GM10847 (cell line): ENCODE results near the gene RBM45.

Source experiments
- POLR2A ChIP-seq: IDR thresholded peaks from 2 replicates; pipeline ENCODE4 v1.6.1; 2011; ENCODE audit not compliant: insufficient read length; ENCODE audit errors: extremely low read depth

RBM45 gene

DNA sequence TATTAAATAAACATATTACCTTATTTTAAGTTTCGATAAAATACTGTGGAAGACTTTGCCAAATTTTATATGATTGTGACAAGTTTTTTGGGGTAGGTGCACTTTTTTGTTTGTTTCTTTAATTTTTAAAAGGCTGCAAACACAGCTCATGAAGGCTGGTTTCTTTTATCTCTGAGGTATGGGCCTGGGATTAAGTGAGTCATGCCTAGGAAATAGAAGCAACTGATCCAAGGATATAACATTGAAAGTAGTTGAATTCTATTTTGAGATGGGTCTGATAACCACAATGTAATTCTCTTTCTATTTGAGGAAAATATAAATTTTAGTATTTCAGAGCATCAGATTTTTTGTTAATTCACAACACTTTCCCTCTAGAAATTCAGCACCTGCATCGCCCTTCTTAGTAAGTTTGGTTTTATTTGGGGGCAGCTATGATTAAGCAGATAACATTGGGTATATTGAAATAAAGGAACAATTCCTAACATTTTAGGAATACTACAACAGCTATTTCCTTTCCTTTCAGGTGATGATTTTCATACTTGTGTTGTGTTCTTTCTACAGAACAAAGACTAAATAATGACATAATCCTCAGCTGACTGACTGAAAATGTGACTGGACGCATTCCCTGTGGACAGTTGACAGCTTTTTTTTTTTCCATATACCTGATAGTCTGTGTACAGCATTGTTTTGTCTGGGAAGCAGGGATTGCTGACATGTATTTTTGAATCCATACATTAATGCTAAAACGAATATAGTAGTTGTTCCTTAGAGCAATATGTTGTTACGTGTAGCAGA lies 16.8 kb downstream of the RBM45 start:
- no peak for TF ChIP-seq POLR2A

DNA sequence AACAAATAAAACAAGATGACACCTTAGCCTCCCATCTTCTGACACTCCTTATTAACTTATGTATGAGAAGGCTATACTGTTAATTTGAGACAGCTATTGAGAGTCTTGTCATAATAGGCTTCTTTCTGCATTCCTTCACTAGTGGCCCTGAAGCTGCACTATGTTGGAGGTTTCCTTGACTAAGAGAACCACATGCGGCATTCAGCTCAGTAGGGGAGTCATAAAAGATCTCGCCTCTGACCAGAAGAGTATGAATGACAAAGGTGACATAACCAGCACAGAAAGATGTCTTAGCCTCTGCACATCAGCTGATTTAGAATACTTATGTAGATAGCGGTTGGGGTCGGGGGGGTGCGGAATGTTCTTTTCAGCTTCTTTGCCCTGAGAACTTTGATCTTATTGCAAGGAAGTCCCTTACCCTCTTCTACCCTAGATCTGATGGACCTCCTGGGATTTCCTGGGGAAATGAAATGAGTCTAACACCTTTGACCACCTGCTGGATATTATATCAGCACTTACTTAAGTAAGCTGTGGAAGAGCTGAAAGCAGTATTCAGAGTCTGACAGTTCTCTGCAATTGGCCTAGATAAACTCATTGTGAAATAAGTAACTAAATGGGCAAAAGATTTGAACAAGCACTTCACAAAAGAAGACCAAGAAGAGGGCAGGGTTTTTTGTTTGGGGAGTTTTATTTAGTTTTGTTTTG lies 24.2 kb downstream of the RBM45 start:
- no peak for TF ChIP-seq POLR2A

DNA sequence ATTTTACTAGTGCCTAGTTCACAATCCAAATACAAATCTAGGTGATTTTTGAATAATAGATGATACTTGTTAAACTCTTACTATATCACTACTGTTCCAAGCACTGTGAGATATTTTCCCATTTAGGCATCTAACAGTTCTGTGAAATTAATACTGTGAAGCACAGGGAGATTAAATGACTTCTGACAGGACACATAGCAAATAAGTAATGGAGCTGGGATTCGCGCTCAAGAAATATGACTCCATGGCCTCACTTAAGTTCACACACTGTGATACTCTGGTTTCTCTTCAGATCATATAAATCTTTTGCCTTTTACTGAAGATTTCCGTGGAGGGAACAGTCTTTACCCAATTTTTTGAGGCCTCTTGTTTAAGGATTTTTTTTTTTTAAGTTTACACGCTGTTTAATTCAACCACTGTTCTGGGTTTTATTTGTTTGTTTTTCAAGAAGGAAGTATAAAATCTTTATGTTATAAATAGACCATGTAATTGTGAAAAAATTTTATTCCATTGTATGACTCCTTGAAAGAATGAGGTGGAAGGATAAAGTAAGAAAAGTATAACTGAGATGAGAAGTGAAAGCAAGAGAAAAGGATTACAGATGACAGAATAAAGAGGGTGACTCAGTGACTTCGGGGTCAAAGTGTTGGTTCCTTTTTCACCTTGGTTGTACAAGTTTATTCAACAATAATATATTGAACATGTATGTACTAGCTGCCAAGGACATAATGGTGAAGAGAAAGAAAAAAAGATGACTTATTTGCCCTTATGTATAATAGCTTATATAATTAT lies 30.2 kb downstream of the RBM45 start:
- no peak for TF ChIP-seq POLR2A

DNA sequence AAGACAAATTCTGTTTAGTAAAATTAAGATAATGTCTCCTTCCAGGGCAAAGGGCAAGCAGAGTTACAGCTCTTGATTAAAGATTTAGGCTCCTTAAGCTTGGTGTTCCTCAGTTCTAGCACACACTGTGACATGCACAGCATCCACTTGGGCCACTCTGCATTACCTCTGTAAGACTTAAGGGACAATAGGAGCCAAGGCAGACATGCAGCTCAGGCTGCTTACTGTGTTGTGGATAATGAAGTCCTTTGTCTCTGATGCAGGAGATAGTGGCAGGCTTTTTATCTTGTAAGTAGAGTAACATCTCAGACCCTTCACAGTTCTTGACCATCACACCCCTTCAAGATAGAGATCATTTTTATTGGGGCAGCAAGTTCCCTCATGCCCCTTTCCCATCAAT lies 31.2 kb downstream of the RBM45 start:
- no peak for TF ChIP-seq POLR2A

- no peak for TF ChIP-seq POLR2A
Measured at GRCh38 chr2:178152033-178152432, 39.8 kb downstream of the RBM45 start.

- no peak for TF ChIP-seq POLR2A
Measured at GRCh38 chr2:178152542-178152941, 40.3 kb downstream of the RBM45 start.

GRCh38 chr2:178152977-178153376 lies 40.7 kb downstream of the RBM45 start:
- TF ChIP-seq POLR2A, result no peak

GRCh38 chr2:178155524-178155923 lies 43.3 kb downstream of the RBM45 start:
- no peak for TF ChIP-seq POLR2A

DNA sequence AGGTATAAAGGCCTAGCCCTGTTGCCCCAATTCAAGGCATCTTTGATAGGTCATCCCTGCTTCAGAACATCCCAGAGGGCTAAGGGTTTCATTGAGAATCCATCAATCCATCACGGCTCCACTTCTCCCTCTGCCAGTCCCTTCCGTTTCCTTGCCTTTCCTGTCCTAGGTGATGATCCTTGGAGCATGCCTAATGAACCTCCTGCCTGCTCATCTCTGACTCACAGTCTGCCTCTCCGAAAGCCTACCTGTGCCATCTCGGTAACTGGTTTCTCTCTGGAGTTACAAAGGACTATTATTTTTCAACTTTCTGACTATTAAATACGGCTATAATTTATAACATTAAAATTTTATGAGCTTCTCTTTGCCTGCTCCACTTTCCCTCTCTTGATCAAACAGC lies 45.3 kb downstream of the RBM45 start:
- TF ChIP-seq POLR2A, result no peak

DNA sequence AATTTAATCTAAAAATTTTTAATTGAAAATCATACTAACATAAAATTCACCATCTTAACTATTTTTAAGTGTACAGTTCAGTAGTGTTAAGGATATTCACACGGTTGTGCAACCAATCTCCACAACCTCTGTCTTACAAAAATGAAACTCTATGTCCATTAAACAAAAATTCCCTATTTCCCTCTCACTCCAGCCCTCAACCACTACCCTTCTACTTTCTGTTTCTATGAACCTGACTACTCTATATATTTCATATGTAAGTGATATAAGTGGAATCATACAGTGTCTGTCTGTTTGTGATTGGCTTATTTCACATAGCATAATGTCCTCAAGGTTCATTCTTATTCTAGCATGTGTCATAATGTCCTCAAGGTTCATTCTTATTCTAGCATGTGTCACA lies 47.7 kb downstream of the RBM45 start:
- no peak for TF ChIP-seq POLR2A

DNA sequence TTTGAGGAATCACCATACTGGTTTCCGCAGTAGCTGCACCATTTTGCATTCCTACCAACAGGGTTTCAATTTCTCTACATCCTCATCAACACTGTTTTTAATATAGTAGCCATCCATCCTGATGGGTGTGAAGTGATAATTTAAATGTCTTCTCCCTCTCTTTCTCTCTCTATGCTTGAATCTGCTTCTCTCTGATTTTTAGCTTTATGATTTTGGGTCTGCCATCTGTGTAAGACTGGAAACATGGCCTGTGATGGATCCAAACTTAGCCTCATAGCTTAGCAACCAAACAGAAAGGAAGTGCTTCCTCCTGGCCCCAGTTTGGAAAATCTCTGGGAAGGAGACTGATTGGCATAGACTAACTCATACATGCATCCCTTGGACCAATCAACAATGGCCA lies 48.4 kb downstream of the RBM45 start:
- TF ChIP-seq POLR2A, result no peak

DNA sequence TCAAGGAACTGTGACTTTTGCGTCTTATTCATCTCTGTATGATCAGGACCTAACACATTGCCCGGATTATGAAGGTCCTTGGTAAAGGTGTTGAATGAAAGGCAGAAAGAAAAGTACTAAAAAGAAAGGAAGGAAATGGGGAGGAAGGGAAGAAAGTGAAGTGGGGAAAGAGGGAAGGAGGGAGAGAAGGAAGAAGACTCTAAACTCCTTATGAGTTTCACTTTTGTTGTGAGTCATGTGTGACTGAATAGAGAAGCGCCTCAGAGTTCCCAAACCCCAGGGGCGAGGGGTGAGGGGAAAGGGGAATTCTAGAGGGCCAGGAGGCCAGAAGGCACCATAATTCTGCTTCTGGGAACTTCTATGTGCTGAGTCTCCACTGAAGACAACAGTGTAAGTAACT lies 51.2 kb downstream of the RBM45 start:
- TF ChIP-seq POLR2A, result no peak

GRCh38 chr2:178163911-178164310 lies 51.7 kb downstream of the RBM45 start:
- TF ChIP-seq POLR2A, result no peak

- no peak for TF ChIP-seq POLR2A
Measured at GRCh38 chr2:178173657-178174056, 61.4 kb downstream of the RBM45 start.

GRCh38 chr2:178177066-178177679 lies 64.9 kb downstream of the RBM45 start:
- no peak for TF ChIP-seq POLR2A
